K562 (cell line): Measurements from ENCODE around the gene CHCHD4. TPM values are rescaled to one million over a fixed set of nuclear protein-coding genes. Genes with fewer than 3 reads are reported as not detected.

Source experiments
- ATAC-seq: fragments of 200-7000 bp; cut with Tn5 transposase; 3 replicates; pipeline ENCODE4 v1.9.1; 2020; ENCODE audit warnings: moderate library complexity
- BruUV-seq: library from RNA; stranded (reverse); fragments of 400-500 nt; replicated peaks from 2 replicates; lab custom pipeline; 2021; lab: Mats Ljungman, UMichigan
- CTCF ChIA-PET: fragments of 300-600 bp; formaldehyde crosslinking; extraction: SDS; loops from one replicate; lab custom pipeline; 2021; ENCODE audit warnings: low intra/inter-chr PET ratio; lab: Yijun Ruan, JAX
- POLR2A ChIA-PET: fragments of 300-600, 350-650 bp; sonication (Branson Sonifier 250); formaldehyde crosslinking; extraction: SDS; loops from one replicate; lab custom pipeline; 2021; ENCODE audit warnings: antibody characterized with exemption, inconsistent platforms; lab: Yijun Ruan, JAX
- DNase-seq, 4 experiments: peaks; one replicate each; pipeline versions ENCODE4 v3.0.0 to v3.0.0-alpha.2; 2011 to 2018; ENCODE audit warnings: low spot score in 3 of 4, mixed read lengths in 3 of 4; ENCODE audit errors: extremely low read depth in 1 of 4
- FAIRE-seq: peaks from 2 replicates; lab custom pipeline; 2011; peaks lifted over from hg19 to GRCh38; lab: Jason Lieb, UNC
- H2AFZ ChIP-seq: 2 replicates; pipeline ENCODE4 v1.6.0; 2011; ENCODE audit warnings: low read depth, low read length, control low read depth, inconsistent platforms
- H3K27ac ChIP-seq: fragments of 200-600 bp; 3 replicates; pipeline ENCODE4 v1.8.0; 2011; ENCODE audit warnings: low read depth, mild to moderate bottlenecking, control low read depth, inconsistent platforms, low read length, moderate library complexity, mixed read lengths; ENCODE audit errors: extremely low read depth
- H3K27me3 ChIP-seq, 2 experiments: fragments of 300-600 bp in 1 of 2; 2 replicates in 1 of 2; 3 replicates in 1 of 2; pipeline versions ENCODE4 v1.6.0 to v1.8.0; 2011; ENCODE audit warnings: inconsistent platforms in 2 of 2, low read length in 2 of 2, mild to moderate bottlenecking in 1 of 2, mixed read lengths in 1 of 2, moderate library complexity in 1 of 2; ENCODE audit not compliant: control insufficient read depth in 2 of 2, insufficient read depth in 2 of 2
- H3K36me3 ChIP-seq: fragments of 300-600 bp; 3 replicates; pipeline ENCODE4 v1.8.0; 2011; ENCODE audit warnings: mild to moderate bottlenecking, low read length, inconsistent platforms; ENCODE audit not compliant: control insufficient read depth, insufficient read depth
- H3K4me1 ChIP-seq, 2 experiments: fragments of 200-600 bp in 1 of 2; replicated peaks in 1 of 2; 2 replicates in 1 of 2; 3 replicates in 1 of 2; pipeline versions ENCODE4 v1.5.1 to v1.8.0; 2011; ENCODE audit warnings: inconsistent platforms in 2 of 2, low read length in 2 of 2, mild to moderate bottlenecking in 1 of 2, mixed read lengths in 1 of 2, moderate library complexity in 1 of 2; ENCODE audit not compliant: control insufficient read depth in 2 of 2, insufficient read depth in 2 of 2
- H3K4me2 ChIP-seq: 2 replicates; pipeline ENCODE4 v1.6.1; 2011; ENCODE audit warnings: low read length, control low read depth, inconsistent platforms, mixed read lengths; ENCODE audit not compliant: insufficient read depth
- H3K4me3 ChIP-seq: fragments of 200-600 bp; sonication (generic), shearing (Covaris generic); 2 replicates; pipeline ENCODE4 v1.5.1; 2016; ENCODE audit warnings: control low read depth, inconsistent platforms
- H3K79me2 ChIP-seq: fragments of 200-600 bp; 3 replicates; pipeline ENCODE4 v1.8.0; 2011; ENCODE audit warnings: low read length, inconsistent platforms; ENCODE audit not compliant: control insufficient read depth, insufficient read depth
- H3K9ac ChIP-seq, 2 experiments: 2 replicates each; pipeline versions ENCODE4 v1.6.0 to v1.6.1; 2011; ENCODE audit warnings: low read depth in 2 of 2, low read length in 2 of 2, control low read depth in 1 of 2, inconsistent platforms in 1 of 2, mild to moderate bottlenecking in 1 of 2, mixed read lengths in 1 of 2; ENCODE audit not compliant: insufficient read depth in 1 of 2
- H3K9me1 ChIP-seq: one replicate; pipeline ENCODE4 v1.6.0; 2011; ENCODE audit warnings: inconsistent platforms, mild to moderate bottlenecking, low read length, moderate library complexity; ENCODE audit not compliant: control insufficient read depth, insufficient read depth
- H3K9me3 ChIP-seq: replicated peaks from 2 replicates; pipeline ENCODE4 v1.5.1; 2011; ENCODE audit warnings: low read depth, low read length, inconsistent platforms; ENCODE audit not compliant: control insufficient read depth, insufficient read depth
- H4K20me1 ChIP-seq: replicated peaks from 2 replicates; pipeline ENCODE4 v1.6.1; 2011; ENCODE audit warnings: low read length, inconsistent platforms, mixed read lengths; ENCODE audit not compliant: control insufficient read depth, insufficient read depth
- BRCA1 ChIP-seq, 2 experiments: fragments of 450-650 bp in 1 of 2; sonication (generic) in 1 of 2; formaldehyde crosslinking in 1 of 2; IDR thresholded peaks; 2 replicates each; pipeline versions ENCODE4 v1.5.0 to v1.6.1; 2017 to 2020; ENCODE audit warnings: mild to moderate bottlenecking in 1 of 2, missing genetic modification reagents in 1 of 2
- EWSR1 ChIP-seq: fragments of 450-650 bp; IDR thresholded peaks from 2 replicates; pipeline ENCODE4 v1.6.1; 2018; ENCODE audit warnings: borderline replicate concordance, mild to moderate bottlenecking, low read depth, moderate library complexity; ENCODE audit not compliant: partially characterized antibody
- GTF2A2 ChIP-seq: IDR thresholded peaks from 2 replicates; pipeline ENCODE4 v1.6.1; 2016; ENCODE audit warnings: mild to moderate bottlenecking, missing genetic modification characterization, missing compliant biosample characterization
- L3MBTL2 ChIP-seq: fragments of 450-650 bp; IDR thresholded peaks from 2 replicates; pipeline ENCODE4 v1.6.1; 2016; ENCODE audit warnings: mild to moderate bottlenecking, moderate library complexity
- MEF2A ChIP-seq: IDR thresholded peaks from 2 replicates; pipeline ENCODE4 v1.6.1; 2011; ENCODE audit warnings: low read depth, mild to moderate bottlenecking, low read length, moderate library complexity; ENCODE audit not compliant: control insufficient read depth
- MEIS2 ChIP-seq: fragments of 450-650 bp; IDR thresholded peaks from 2 replicates; pipeline ENCODE4 v1.6.1; 2014; ENCODE audit warnings: mild to moderate bottlenecking; ENCODE audit not compliant: partially characterized antibody
- NCOA6 ChIP-seq: fragments of 450-650 bp; IDR thresholded peaks from 2 replicates; pipeline ENCODE4 v1.6.1; 2017; ENCODE audit warnings: mild to moderate bottlenecking
- PREB ChIP-seq: sonication (generic); formaldehyde crosslinking; IDR thresholded peaks from 2 replicates; pipeline ENCODE4 v1.8.1; 2023; ENCODE audit warnings: mild to moderate bottlenecking, missing genetic modification reagents
- ZC3H4 ChIP-seq: sonication (generic); formaldehyde crosslinking; IDR thresholded peaks from 2 replicates; pipeline ENCODE4 v1.9.0; 2021; ENCODE audit warnings: missing genetic modification reagents, borderline replicate concordance
- ZNF146 ChIP-seq: IDR thresholded peaks from one replicate; pipeline ENCODE4 v1.6.1; 2018; ENCODE audit warnings: missing compliant biosample characterization; ENCODE audit not compliant: unreplicated experiment
- ZNF217 ChIP-seq: sonication (generic); formaldehyde crosslinking; IDR thresholded peaks from 2 replicates; pipeline ENCODE4 v1.8.0; 2022; ENCODE audit warnings: mild to moderate bottlenecking, missing genetic modification reagents
- ZNF407 ChIP-seq: fragments of 450-650 bp; IDR thresholded peaks from 2 replicates; pipeline ENCODE4 v1.6.1; 2016; ENCODE audit warnings: low read depth
- ZNF436 ChIP-seq: fragments of 250-450, 450-650 bp; sonication (Bioruptor Pico); formaldehyde crosslinking; IDR thresholded peaks from 2 replicates; pipeline ENCODE4 v1.7.0; 2020; ENCODE audit warnings: mild to moderate bottlenecking
- ZNF778 ChIP-seq: fragments of 450-650 bp; formaldehyde crosslinking; IDR thresholded peaks from 2 replicates; pipeline ENCODE4 v1.4.0; 2020; ENCODE audit warnings: mild to moderate bottlenecking, moderate library complexity
- WGBS: fragments of 100-300 bp; shearing (Covaris generic); methylation state at CpG from one replicate; pipeline ENCODE4 v1.1.6; 2016; ENCODE audit warnings: low coverage, mixed read lengths; ENCODE audit not compliant: insufficient coverage; ENCODE audit errors: missing lambda C conversion rate; 5-methylcytosine and 5-hydroxymethylcytosine counted together
- in situ Hi-C: fragments of 300-500 bp; cut with MboI; formaldehyde crosslinking; loops from 4 replicates; pipeline ENCODE4 v1.15.0; 2018; ENCODE audit warnings: inconsistent platforms, mixed read lengths
- intact Hi-C: fragments of 100-400 bp; cut with micrococcal nuclease; formaldehyde crosslinking; loops from 2 replicates; pipeline ENCODE4 v1.14.2; 2022
- polyA plus RNA-seq, 8 experiments: library from polyadenylated mRNA; depleted of rRNA in 4 of 8; stranded (reverse) in 5 of 8; unstranded in 3 of 8; fragments of >200 nt; fragmentation: Nextera tagmentation in 2 of 8; fragmentation: Illumina TruSeq in 1 of 8; extraction: Ambion mirVana in 2 of 8; extraction: Trizol in 1 of 8; gene quantifications; 2 replicates each; pipeline versions ENCODE4 v1.2.1 to v1.2.3, GENCODE V29; 2011 to 2014; ENCODE audit warnings: inconsistent platforms in 1 of 8, missing spikeins in 1 of 8
- total RNA-seq, 7 experiments: library from RNA; depleted of rRNA in 6 of 7; stranded (reverse); fragments of >200 nt in 6 of 7; fragmentation: Illumina TruSeq in 2 of 7; extraction: Trizol in 2 of 7; gene quantifications; 2 replicates each; pipeline versions ENCODE4 v1.2.1 to v1.2.3, GENCODE V29; 2011 to 2021; ENCODE audit warnings: low replicate concordance in 1 of 7

The CHCHD4 gene
- total and polyA plus RNA-seq, 9 of the 15 experiments (the other 6 are each of a cell fraction or from before 2014, with no cell fraction given): 55.4 to 225 (median 77.2) TPM

GRCh38 chr3:14064910-14065309 is 59.8 kb downstream of the CHCHD4 start:
- ATAC-seq (no peak; the same call in 2 of the 3 replicates), FAIRE-seq (no peak), DNase-seq (no peak)
- no TSS peak for BruUV-seq
- intact Hi-C loops (no loop called here), in situ Hi-C loops (no loop called here)
- Histone ChIP-seq H3K4me1 (no peaks in the 10 kb centered on the region), H3K36me3 (no peaks in the 10 kb centered on the region), H3K4me2 (no peak overlapping the region), H3K9me1 (no peaks in the 10 kb centered on the region), H3K27me3 (peaks cover 6 to 18% of the 10 kb centered on the region in 2 experiments; a peak in 3 of 5 replicates), H3K27ac (no peak overlapping the region), H3K9ac (no peak overlapping the region), H2AFZ (no peak overlapping the region), H3K4me3 (no peak overlapping the region), H4K20me1 (no peaks in the 10 kb centered on the region), H3K79me2 (no peaks in the 10 kb centered on the region), H3K9me3 (no peaks in the 10 kb centered on the region)
- CTCF ChIA-PET: no interaction called here
- 0% methylated on average over 4 of the region's 4 CpGs for WGBS
- POLR2A ChIA-PET: interaction anchor here (0.6 to 1.6 kb wide), 4 partner anchors 18 to 1329 kb away, joined by 3 read pairs; no protein-coding TSS in a partner anchor
- TF ChIP-seq ZNF217 (no peak), MEIS2 (no peak), L3MBTL2 (no peak), ZNF436 (CRISPR knock-in tag) (no peak), GTF2A2 (tag) (no peak), ZNF146 (no peak), BRCA1 (IDR thresholded peaks at IDR 0.05) (no peak), BRCA1 (CRISPR knock-in tag; IDR thresholded peaks at IDR 0.05) (no peak), ZNF778 (CRISPR knock-in tag) (no peak), ZNF407 (no peak), MEF2A (no peak), EWSR1 (no peak), NCOA6 (no peak), PREB (no peak), ZC3H4 (CRISPR knock-in tag) (no peak)
